C4-2B (cell line): Measurements from ENCODE around the gene CCIN.

ENCODE experiments used
- H3K27ac ChIP-seq: fragments of 450-650 bp; 2 replicates; pipeline ENCODE4 v1.5.1; 2017
- ZFX ChIP-seq: fragments of 450-650 bp; IDR thresholded peaks from 2 replicates; pipeline ENCODE4 v1.6.1; 2017
- TF ChIP-seq, protein P1 (sequence below): fragments of 450-650 bp; conservative IDR thresholded peaks from 2 replicates; pipeline ENCODE4 v1.5.1; 2017; ENCODE audit warnings: mild to moderate bottlenecking

Gene CCIN

DNA sequence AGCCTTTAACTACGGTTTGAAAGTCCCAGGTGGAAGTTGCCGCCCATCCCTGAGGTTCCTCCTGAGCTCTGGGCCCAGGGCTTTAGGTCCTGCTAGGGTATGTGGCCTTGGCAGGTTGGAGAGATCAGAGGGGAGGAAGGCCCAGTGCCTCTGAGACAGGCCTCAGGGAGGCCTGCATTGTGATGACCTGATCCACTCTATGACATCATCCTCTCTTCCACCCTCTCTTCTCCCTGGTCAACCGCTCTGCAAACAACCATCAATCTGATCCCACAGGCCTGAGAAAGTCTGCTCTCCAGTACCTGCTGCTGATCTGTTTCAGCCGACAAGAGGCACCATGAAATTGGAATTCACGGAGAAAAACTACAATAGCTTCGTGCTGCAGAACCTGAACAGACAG lies at the start of gene CCIN:
Gene CCIN (plus strand): TSS at position 223 of the 400 bp plus-strand sequence. CDS start 115 bp downstream, at position 338.
- TF ChIP-seq ZFX: no peak
- TF ChIP-seq, protein P1, sequence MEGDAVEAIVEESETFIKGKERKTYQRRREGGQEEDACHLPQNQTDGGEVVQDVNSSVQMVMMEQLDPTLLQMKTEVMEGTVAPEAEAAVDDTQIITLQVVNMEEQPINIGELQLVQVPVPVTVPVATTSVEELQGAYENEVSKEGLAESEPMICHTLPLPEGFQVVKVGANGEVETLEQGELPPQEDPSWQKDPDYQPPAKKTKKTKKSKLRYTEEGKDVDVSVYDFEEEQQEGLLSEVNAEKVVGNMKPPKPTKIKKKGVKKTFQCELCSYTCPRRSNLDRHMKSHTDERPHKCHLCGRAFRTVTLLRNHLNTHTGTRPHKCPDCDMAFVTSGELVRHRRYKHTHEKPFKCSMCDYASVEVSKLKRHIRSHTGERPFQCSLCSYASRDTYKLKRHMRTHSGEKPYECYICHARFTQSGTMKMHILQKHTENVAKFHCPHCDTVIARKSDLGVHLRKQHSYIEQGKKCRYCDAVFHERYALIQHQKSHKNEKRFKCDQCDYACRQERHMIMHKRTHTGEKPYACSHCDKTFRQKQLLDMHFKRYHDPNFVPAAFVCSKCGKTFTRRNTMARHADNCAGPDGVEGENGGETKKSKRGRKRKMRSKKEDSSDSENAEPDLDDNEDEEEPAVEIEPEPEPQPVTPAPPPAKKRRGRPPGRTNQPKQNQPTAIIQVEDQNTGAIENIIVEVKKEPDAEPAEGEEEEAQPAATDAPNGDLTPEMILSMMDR: no peak
- no peak within 1 kb of the TSS for H3K27ac ChIP-seq

DNA sequence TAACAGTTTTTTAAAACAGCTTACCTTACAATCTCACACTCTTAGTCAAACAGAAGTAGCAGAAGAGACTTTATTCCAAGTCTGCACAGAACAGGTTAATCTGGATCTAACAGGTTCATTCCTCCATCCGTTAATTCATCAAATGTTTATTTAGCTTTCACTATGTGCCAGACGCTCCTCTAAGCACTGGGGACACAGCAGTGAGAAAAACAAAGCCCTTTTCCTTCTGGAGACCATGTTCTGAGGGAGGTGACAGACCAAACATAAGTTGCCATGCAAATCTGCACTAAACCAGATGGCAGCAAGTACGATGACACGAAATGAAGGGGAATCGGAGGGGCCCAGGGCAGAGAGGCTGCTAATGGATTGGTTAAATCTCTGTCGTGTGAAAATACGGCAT lies 49.7 kb upstream of the CCIN start:
- TF ChIP-seq ZFX: no peak
- TF ChIP-seq, protein P1: no peak
- H3K27ac ChIP-seq: peak overlapping the region; percentile 36

DNA sequence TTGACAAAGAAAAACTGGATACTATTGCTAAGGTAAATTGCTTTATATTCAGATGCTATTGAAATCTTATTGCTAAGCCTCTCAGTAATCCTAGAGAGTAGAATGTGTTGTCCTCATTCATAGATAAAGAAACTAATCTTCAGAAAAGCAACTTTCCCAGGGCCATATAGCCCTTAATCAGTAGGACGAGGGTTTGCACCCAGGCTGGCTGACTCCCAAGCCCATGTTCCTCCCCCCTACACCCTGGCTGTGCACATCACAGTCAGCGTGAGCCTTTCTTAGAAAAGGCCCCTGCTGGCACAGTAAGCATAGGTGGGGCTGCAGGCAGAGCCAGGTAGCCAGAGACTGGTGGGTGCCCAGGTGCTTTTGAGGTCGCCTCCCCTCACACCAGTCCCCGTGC lies 48.5 kb upstream of the CCIN start:
- TF ChIP-seq, protein P1: no peak
- no peak for TF ChIP-seq ZFX
- no peak overlapping the region for H3K27ac ChIP-seq

DNA sequence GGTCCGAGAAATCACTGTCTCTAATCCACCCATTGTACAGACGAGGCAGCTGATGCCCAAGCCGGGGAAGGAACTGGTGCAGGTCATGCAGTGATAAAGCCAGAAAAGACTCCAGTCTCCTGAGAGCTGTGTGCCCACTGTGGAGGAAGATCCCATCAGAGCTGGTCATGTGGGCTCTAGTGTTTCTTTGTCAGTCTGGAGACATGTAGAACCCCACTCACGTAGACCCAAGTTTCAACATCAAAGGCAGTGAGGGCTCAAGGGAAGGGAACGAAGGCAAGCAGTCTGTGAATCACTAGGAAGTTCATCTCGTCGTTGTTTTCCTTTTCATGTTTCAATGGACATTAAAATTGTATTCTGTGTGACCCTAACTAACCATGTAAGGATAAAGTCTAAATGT lies 47.2 kb upstream of the CCIN start:
- TF ChIP-seq ZFX: no peak
- TF ChIP-seq, protein P1: no peak
- H3K27ac ChIP-seq: no peak overlapping the region

DNA sequence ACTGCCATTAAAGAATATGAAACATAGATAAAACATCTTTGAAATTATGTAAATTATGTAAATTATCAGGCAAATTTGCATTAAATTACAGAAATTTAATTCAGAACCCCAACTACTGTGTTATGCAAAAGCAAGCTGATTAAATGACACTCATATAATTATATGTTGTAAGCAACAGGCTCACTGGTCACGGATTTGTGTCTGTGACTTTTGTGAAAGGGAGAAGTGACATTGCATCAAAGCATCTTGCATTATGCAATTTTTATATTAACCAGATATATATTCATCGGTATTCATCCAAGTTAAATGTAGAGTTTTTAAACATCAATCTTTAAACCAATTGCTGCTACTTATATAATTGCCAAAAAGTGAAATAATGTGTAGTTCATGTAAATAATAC lies 45.7 kb upstream of the CCIN start:
- TF ChIP-seq, protein P1: no peak
- TF ChIP-seq ZFX: no peak
- H3K27ac ChIP-seq: no peak overlapping the region

DNA sequence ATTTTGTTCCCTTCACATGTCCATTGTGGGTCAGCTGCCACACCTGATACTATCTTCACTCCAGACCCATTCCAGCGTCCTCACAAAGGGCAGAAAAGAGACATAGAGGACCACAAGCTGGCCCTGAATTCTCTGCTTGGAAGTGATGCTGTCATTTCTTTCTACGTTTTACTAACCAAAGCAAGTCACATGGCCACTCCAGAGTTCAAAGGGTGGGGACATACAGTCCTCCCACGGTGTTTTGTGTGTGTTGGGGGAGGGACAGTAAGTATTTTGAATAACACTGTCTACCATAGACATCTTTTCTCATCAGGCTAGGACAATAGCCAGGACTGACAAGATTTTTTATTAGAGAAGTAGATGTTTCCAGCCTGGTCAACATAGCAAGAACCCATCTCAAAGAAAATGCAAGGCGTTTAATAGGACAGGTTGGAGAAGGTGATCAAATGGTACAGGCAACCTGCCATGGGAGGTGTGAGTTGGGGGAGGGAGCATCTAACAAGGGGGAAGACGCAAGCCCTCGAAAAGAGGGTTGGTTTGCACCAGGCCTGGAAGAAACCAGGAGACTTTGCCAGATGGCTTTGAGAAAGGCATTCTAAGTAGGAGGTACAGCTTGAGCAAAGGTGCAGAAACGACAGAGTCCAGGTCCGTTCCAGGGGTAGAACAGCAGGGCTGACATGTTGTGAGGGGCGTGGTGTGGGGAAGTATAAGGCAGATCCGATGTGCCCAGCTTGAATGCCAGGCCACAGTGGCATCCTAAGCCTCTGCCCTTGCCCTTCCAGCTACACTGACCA lies 43.9 kb upstream of the CCIN start:
- no peak overlapping the region for H3K27ac ChIP-seq
- TF ChIP-seq ZFX: no peak
- TF ChIP-seq, protein P1: no peak

DNA sequence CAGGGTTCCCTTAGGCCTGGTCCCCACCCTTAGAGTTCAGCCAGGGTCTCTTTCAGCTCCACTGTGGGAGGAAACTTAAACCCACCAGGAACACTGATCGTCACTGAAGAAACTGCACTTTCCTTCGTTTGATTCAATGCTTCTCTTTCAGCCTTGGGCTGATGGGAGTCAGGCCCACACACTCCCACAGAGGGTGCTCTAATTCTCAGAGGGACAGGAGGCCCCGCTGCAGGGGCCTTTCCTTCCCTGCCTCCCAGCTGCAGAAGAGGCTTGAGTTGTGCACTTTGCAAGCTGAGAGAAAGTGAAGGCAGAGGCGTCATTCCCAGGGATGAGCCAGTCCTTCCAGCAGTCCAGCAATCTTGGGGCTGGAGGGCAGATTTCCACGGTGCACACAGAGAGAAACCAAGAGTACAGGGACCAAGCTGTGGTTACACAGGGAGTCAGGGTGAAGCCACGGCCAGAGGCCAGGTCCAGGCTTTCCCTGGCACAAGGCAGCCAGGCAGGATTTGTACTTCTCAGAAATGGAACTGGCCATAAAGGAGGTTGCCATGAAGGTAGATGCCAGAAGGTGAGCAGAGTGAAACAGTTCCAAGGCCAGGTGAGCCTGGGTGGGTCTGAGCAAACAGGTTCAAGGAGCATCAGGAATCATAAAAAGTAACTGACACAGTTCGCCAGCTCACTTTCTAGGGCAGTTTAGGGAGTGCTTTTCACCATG lies 43.0 kb upstream of the CCIN start:
- TF ChIP-seq, protein P1: no peak
- no peak for TF ChIP-seq ZFX
- no peak overlapping the region for H3K27ac ChIP-seq
